GM19023 (cell line): Measurements from ENCODE around the gene HES2.
"Not testable (repeated sequence)": the region's sequence is repeated elsewhere in the genome, so short reads cannot be mapped to it uniquely, and the experiment has no call there.

Source experiments
- ATAC-seq: cut with Tn5 transposase; IDR thresholded peaks from one replicate; pipeline ENCODE4 v1.9.1; 2021; ENCODE audit warnings: mild to moderate bottlenecking, moderate library complexity; ENCODE audit not compliant: unreplicated experiment

The HES2 gene

GRCh38 chr1:6419804-6420453 is at the start of gene HES2:
HES2 (minus strand) TSS chr1:6419919; CDS start chr1:6419820, 99 bp downstream.
- ATAC-seq, result no peak

GRCh38 chr1:6468729-6469461 is 49.2 kb upstream of the HES2 start:
- ATAC-seq, result no peak

- ATAC-seq, result no peak
Measured at GRCh38 chr1:6467744-6468688, 48.3 kb upstream of the HES2 start.

GRCh38 chr1:6467224-6467623 is 47.5 kb upstream of the HES2 start:
- no peak for ATAC-seq

GRCh38 chr1:6466751-6467150 is 47.0 kb upstream of the HES2 start:
- no peak for ATAC-seq

GRCh38 chr1:6466023-6466422 is 46.3 kb upstream of the HES2 start, which contains the start of gene TNFRSF25:
TNFRSF25 (minus strand) TSS chr1:6466173; CDS start chr1:6466107, 66 bp downstream.
- ATAC-seq, result no peak

- no peak for ATAC-seq
Measured at GRCh38 chr1:6465461-6466005, 45.8 kb upstream of the HES2 start.

GRCh38 chr1:6464915-6465314 is 45.2 kb upstream of the HES2 start:
- no peak for ATAC-seq

GRCh38 chr1:6464514-6464836 is 44.8 kb upstream of the HES2 start:
- no peak for ATAC-seq

- no peak for ATAC-seq
Measured at GRCh38 chr1:6463120-6463412, 43.3 kb upstream of the HES2 start.

- no peak for ATAC-seq
Measured at GRCh38 chr1:6462412-6463119, 42.8 kb upstream of the HES2 start.

GRCh38 chr1:6461538-6462411 is 42.1 kb upstream of the HES2 start:
- ATAC-seq, result no peak

- ATAC-seq, result no peak
Measured at GRCh38 chr1:6461051-6461530, 41.4 kb upstream of the HES2 start.

GRCh38 chr1:6460301-6461050 is 40.8 kb upstream of the HES2 start:
- ATAC-seq, result no peak

GRCh38 chr1:6459850-6460265 is 40.1 kb upstream of the HES2 start:
- ATAC-seq, result no peak

GRCh38 chr1:6456800-6457466 is 37.2 kb upstream of the HES2 start:
- no peak for ATAC-seq

- not testable (repeated sequence) for ATAC-seq
Measured at GRCh38 chr1:6455752-6456520, 36.2 kb upstream of the HES2 start.
